ENCODE measurements around the gene VDR. TPM values are rescaled to one million over a fixed set of nuclear protein-coding genes. Genes with fewer than 3 reads are reported as not detected.

The VDR gene
- total and polyA plus RNA-seq, 2 donors (not counting 1 experiment from before 2014, with no cell fraction given) = 0.37 to 0.42 TPM

GRCh38 chr12:47892819-47893218 lies 12.0 kb downstream of the VDR start:
- no peaks in the 10 kb centered on the region for H3K9me3 Mint-ChIP-seq (ENCODE audit: insufficient read depth)
- no peak overlapping the region for H3K4me3 Mint-ChIP-seq
- ChIA-PET CTCF (interaction anchor here (1.3 kb wide), 1 partner anchor 54 kb away, joined by 4 read pairs; no protein-coding TSS in a partner anchor), POLR2A (no interaction called here)
- no peaks in the 10 kb centered on the region for H4K20me1 ChIP-seq (ENCODE audit: control insufficient read depth, insufficient read depth, low read length, poor library complexity, severe bottlenecking)
- H2AFZ ChIP-seq (ENCODE audit: insufficient read depth, low read depth, low read length, poor library complexity, severe bottlenecking) = no peak overlapping the region
- H3K9ac ChIP-seq (ENCODE audit: low read length) = no peak overlapping the region
- H3K4me3 ChIP-seq (ENCODE audit: control extremely low read depth in 1 of 5, extremely low read depth in 1 of 5, insufficient read depth in 1 of 5, low read depth in 2 of 5, low read length in 4 of 5) = no peak overlapping the region
- DNase-seq = no peak
- H3K4me1 Mint-ChIP-seq = peaks cover 19% of the 10 kb centered on the region
- WGBS (ENCODE audit: insufficient coverage) = 96% methylated on average over 3 of the region's 5 CpGs
- no peaks in the 10 kb centered on the region for H3K9me3 ChIP-seq (ENCODE audit: control extremely low read depth in 1 of 3, control insufficient read depth in 2 of 3, insufficient read depth in 1 of 3, low read length in 2 of 3)
- H3K27ac Mint-ChIP-seq = no peak overlapping the region
- peaks cover 10 to 15% of the 10 kb centered on the region in 2 donors for H3K4me1 ChIP-seq (ENCODE audit: control insufficient read depth in 2 of 2, insufficient read depth in 2 of 2, low read length in 2 of 2)
- intact Hi-C loops (cut with micrococcal nuclease) = no loop called here
- H3K4me2 ChIP-seq (replicated peaks; ENCODE audit: low read depth, low read length, poor library complexity, severe bottlenecking) = no peak overlapping the region
- H3K27me3 Mint-ChIP-seq = peaks cover 14% of the 10 kb centered on the region
- no peak for TF ChIP-seq EZH2 (IDR thresholded peaks at IDR 0.05; ENCODE audit: borderline replicate concordance, insufficient read depth, low read depth, low read length, poor library complexity, severe bottlenecking)
- TF ChIP-seq CTCF (IDR thresholded peaks at IDR 0.05) = no peak
- H3K27ac ChIP-seq (ENCODE audit: low read length in 2 of 2) = no peak overlapping the region
- ATAC-seq (ENCODE audit: low read depth) = no peak
- H3K27me3 ChIP-seq (replicated peaks in 1 of 4; ENCODE audit: control extremely low read depth in 1 of 4, control insufficient read depth in 3 of 4, insufficient read depth in 4 of 4, low read length in 3 of 4) = peaks cover 0 to 9% (median 3%) of the 10 kb centered on the region in 4 experiments
- no peaks in the 10 kb centered on the region for H3K79me2 ChIP-seq (ENCODE audit: control insufficient read depth, insufficient read depth, low read length)
- H3K36me3 ChIP-seq (replicated peaks in 1 of 2; ENCODE audit: control extremely low read depth in 1 of 2, control insufficient read depth in 1 of 2, extremely low read depth in 1 of 2, insufficient read depth in 2 of 2, low read length in 1 of 2) = no peaks in the 10 kb centered on the region

- no peak overlapping the region for H3K4me3 ChIP-seq (ENCODE audit: control extremely low read depth in 1 of 5, extremely low read depth in 1 of 5, insufficient read depth in 1 of 5, low read depth in 2 of 5, low read length in 4 of 5)
- H3K36me3 ChIP-seq (replicated peaks in 1 of 2; ENCODE audit: control extremely low read depth in 1 of 2, control insufficient read depth in 1 of 2, extremely low read depth in 1 of 2, insufficient read depth in 2 of 2, low read length in 1 of 2) = no peaks in the 10 kb centered on the region
- Mint-ChIP-seq H3K4me1 (peaks cover 19% of the 10 kb centered on the region), H3K4me3 (no peak overlapping the region), H3K9me3 (ENCODE audit: insufficient read depth) (no peaks in the 10 kb centered on the region), H3K27ac (no peak overlapping the region), H3K27me3 (peaks cover 7% of the 10 kb centered on the region)
- no peak overlapping the region for H2AFZ ChIP-seq (ENCODE audit: insufficient read depth, low read depth, low read length, poor library complexity, severe bottlenecking)
- H4K20me1 ChIP-seq (ENCODE audit: control insufficient read depth, insufficient read depth, low read length, poor library complexity, severe bottlenecking) = no peaks in the 10 kb centered on the region
- H3K4me2 ChIP-seq (replicated peaks; ENCODE audit: low read depth, low read length, poor library complexity, severe bottlenecking) = no peak overlapping the region
- no peak overlapping the region for H3K9ac ChIP-seq (ENCODE audit: low read length)
- H3K79me2 ChIP-seq (ENCODE audit: control insufficient read depth, insufficient read depth, low read length) = no peaks in the 10 kb centered on the region
- POLR2A ChIA-PET = no interaction called here
- 88% methylated on average over 1 of the region's 3 CpGs for WGBS (ENCODE audit: insufficient coverage)
- H3K9me3 ChIP-seq (ENCODE audit: control extremely low read depth in 1 of 3, control insufficient read depth in 2 of 3, insufficient read depth in 1 of 3, low read length in 2 of 3) = no peaks in the 10 kb centered on the region
- TF ChIP-seq EZH2 (IDR thresholded peaks at IDR 0.05; ENCODE audit: borderline replicate concordance, insufficient read depth, low read depth, low read length, poor library complexity, severe bottlenecking) (no peak), CTCF (IDR thresholded peaks at IDR 0.05) (no peak)
- H3K4me1 ChIP-seq (ENCODE audit: control insufficient read depth in 2 of 2, insufficient read depth in 2 of 2, low read length in 2 of 2) = peaks cover 10 to 15% of the 10 kb centered on the region in 2 donors
- H3K27me3 ChIP-seq (replicated peaks in 1 of 4; ENCODE audit: control extremely low read depth in 1 of 4, control insufficient read depth in 3 of 4, insufficient read depth in 4 of 4, low read length in 3 of 4) = no peaks in the 10 kb centered on the region
- DNase-seq = no peak
- no peak overlapping the region for H3K27ac ChIP-seq (ENCODE audit: low read length in 2 of 2)
- intact Hi-C loops (cut with micrococcal nuclease) = no loop called here
- no peak for ATAC-seq (ENCODE audit: low read depth)
- CTCF ChIA-PET = no interaction called here
These were observed 13.4 kb downstream of the VDR start for GRCh38 chr12:47891356-47891755.
